ENCODE results near the gene VSIG4.
"Not testable (repeated sequence)": the region's sequence is repeated elsewhere in the genome, so short reads cannot be mapped to it uniquely, and the experiment has no call there.

The VSIG4 gene

GRCh38 chrX:65975161-65975751 lies 64.6 kb downstream of the VSIG4 start:
- not testable (repeated sequence) for DNase-seq

All from AML-193 (cell line).